HT1080 (cell line): Measurements from ENCODE around the gene JAKMIP1. TPM values are rescaled to one million over a fixed set of nuclear protein-coding genes. Genes with fewer than 3 reads are reported as not detected.

Experiments
- DNase-seq: peaks from one replicate; pipeline ENCODE4 v3.0.0-alpha.2; 2015; ENCODE audit warnings: low read depth
- total RNA-seq: library from RNA; depleted of rRNA; stranded (reverse); fragments of >200 nt; shearing (Covaris generic); gene quantifications from 2 replicates; pipeline ENCODE4 v1.2.3, GENCODE V29; 2014

The JAKMIP1 gene
- total RNA-seq, 1 experiment from 2014 or later: not detected

DNA sequence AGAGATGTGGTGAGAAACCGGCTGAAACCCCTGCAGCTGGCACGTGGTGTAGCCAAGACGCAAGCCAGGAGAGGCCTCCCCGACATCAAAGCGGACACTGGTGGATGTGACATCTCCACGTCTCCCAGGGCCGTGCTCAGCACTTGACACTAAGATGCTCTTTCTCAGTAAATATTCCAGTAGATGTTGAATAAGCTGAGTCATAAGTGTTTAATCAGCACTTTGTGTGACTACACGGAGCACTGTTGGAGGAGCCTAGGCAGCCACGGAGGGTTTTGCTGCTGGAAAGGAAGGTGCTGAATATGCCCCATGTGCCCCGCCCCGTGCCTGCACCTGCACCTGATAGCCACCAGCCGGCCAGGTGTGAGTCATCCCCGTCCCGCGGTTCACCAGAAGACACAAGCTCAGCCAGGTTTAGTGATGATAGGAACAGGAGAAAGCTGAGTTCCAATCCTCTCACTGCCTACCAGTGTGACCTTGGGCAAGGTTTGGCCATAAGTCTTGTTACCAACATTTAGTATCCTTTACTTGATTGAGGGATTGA lies 153.1 kb downstream of the JAKMIP1 start:
- no peak for DNase-seq

DNA sequence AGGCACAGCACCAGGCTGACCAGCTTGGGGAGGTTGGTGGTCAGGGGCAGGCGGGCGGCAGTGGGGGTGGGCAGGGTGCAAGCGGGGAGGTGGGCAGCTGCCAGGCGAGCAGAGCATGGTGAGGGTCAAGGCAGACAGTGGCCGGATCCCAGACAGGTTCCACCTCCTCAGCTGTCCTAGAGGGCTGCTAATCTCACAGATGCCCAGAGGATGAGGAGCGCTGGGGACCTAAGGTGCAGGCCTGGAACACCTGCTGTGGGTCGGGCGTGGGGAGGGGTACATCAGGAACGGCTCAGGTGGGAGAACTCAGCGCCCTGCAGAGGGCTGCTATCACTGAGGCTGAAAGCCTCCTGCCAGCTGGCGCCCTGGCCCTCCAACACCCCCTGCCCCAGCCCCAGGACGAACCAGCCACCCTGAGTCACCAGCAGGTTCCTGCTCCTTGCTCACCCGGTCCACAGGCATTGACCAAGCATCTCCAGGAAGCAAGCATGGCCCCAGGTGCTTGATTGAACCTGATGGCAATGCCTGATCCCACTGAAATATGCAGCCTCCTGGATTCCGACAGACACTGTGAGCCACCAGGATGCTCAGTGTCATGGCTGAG lies 153.7 kb downstream of the JAKMIP1 start:
- DNase-seq: no peak

DNA sequence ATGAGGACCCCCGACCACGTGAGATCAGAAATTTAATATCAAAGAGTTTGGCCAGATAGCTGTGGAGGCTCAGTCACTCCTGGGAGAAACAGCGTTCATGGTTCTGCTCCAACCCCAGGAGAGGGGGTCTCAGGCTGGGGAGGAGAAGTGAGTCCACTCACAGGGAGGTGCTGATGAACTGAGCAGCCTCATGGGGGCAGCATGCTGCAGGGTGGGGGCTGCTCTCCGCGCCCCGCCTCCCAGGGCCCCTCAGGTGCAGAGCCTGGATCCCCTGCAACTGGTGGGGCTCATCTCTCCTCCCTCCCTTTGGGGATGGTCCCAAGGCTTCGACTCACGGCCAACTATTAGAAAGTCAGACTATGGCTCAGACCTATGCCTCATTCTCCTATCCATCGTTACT lies 155.5 kb downstream of the JAKMIP1 start:
- DNase-seq: no peak

DNA sequence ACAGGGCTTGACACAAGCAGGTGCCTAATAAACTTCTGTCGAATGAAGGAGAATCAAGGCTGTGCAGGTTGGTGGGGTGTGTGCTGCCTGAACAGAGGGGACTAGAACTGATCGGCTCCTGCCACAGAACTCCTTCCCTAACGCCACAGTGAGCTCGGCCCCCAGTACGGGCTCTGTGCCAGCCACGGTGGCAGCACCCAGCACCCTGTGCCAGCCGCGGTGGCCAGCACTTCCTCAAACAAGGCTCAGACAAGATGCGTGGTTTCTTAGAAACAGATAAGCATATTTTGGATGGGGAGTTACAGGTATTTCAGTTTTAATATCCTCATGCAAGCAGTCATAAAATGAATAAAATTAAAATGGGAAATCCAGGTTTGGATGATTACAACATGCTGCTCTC lies 156.1 kb downstream of the JAKMIP1 start:
- no peak for DNase-seq

DNA sequence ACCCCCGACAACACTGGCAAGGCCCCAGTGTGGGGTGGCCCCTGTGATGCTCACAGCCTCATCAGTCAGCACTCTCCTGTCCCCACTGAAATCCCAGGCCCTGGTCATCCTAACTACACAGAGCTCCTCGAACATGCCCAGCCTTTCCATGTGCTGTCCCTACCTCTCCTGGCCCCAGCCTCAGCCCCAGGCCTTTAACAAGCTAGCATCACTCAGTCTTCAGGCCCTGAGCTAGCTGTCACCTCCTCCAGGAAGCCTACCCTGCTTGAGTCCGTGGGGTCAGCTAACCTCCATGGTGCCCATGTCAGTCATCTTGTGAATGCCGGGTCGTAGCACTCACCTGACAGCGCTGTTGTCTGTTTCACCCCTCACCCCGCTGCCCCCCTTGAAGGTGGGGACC lies 156.5 kb downstream of the JAKMIP1 start:
- DNase-seq: no peak

DNA sequence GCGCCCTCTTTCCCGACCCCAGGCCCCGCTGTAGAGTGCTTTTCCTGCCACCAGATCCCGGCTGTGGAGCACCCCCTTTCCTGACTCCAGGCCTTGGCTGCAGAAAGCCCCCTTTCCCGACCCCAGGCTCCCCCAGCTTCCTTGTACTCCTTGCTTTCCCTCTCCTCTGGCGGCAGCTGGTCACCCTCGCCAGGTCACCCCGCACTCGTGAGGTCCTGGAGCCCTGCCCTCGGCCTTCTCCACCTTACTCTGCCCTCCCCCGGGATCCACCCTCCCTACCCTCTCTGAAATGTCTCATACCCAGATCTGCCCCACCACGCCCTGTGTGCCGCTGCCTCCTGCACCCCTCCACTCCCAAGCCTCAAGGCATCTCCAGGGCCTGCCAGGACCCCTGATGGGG lies 157.2 kb downstream of the JAKMIP1 start:
- no peak for DNase-seq

DNA sequence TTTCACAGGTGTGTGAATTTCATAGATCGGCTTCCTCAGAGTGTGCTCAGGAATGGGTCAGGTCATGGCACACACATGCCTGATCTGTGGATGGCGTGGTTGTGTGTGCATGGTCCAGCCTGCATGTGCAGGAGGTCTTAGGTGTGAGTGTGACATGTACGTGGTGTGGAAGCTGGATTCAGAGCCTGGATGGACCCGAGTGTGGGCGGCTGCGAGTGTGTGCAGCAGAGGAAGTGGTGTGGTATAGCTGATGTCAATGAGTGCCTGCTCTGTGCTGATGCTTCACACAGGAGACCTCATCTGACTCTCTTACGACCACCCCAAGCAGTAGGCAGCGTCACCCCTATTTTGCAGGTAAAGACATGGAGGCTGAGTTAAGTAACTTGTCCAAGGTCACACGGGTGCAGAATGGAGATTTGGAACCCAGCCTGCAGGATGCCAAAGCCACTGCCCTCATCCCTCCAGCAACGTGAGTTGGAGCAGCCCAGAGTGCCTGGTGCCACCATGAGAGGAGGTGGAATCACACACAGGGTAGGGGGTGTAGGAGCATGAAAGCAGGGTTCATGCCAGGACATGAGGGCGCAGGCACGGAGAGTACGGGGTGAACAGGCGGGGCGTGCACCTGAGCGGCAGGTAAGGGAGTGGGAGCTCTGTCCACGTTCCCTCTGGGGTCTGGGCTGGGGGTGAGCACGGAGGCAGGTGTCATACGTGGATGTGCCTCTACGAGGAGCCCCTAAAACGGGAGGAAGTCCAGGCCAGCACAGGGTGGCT lies 157.9 kb downstream of the JAKMIP1 start:
- DNase-seq: no peak

DNA sequence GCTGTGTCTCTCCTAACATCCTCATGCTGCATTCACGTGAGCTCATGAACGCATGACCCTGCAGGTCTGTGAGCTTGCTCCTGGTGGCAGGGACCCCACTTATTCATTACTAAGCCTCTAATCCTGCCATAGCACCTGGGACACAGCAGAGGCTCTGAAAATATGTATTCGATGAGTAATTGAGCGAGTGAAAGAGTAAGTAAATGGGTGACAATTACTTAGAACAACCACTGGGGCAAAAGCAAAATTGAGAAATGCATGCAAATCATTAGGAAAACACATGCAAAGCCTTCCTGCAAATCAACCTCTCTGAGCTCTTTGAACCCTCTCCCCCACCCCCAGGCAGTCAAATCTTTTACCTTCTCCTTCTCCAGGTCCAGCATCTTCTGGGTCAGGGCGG lies 158.5 kb downstream of the JAKMIP1 start:
- DNase-seq: no peak

DNA sequence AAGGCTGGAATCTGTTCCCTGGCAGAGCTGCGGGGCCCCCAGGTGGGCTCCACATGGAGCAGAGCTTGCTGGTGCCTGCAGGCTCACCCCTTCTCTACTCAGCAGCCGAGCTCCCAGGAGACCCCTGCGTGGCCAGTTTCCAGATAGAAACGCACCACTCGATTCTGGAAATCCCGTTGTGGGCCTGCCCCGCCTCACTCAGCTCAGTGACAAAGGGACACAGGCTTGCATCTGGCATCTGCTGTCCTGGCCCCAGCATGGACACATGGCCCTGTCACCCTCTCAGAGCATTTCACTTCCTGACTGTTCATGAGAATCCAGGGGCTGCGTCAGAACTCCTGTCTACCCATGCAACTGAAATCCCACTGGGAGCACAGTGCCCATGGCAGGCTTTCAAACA lies 161.6 kb downstream of the JAKMIP1 start:
- DNase-seq: no peak

DNA sequence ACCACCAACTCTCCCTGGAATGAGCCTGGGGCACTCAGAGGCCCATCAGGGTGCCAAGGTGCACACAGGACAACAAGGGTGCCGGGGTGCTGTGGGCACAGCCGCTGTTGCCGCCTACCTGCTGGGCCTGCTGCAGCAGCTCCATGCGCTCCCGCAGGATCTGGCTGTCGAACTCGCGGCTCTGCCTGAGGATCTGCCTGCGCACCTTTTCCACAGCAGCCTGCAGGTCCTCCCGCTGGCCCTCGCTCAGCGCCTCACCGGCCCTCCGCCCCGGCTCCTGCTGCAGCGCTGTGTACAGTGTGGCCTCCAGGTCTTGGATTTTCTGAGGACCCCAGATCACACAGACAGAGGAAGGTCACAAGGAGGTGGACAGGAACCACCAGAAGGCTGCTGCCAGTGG lies 164.6 kb downstream of the JAKMIP1 start:
- no peak for DNase-seq

DNA sequence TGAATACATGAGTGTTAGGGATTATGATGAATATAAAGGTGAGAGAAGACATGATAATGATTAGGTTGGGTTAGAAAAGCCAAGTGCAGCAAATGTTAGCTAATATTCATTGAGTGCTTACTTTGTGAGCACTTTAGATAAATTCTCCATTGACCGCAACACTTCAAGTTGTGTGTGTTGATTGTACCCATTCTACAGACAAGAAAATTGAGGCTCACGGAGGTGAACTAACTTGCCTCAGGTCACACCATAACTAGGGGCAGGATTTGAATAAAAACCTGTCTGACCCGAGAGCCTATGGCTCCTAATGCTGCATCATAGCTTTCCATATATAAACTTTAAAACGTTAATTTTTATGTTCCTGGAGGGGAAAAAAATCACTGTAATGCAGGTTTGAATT lies 167.0 kb downstream of the JAKMIP1 start:
- no peak for DNase-seq

DNA sequence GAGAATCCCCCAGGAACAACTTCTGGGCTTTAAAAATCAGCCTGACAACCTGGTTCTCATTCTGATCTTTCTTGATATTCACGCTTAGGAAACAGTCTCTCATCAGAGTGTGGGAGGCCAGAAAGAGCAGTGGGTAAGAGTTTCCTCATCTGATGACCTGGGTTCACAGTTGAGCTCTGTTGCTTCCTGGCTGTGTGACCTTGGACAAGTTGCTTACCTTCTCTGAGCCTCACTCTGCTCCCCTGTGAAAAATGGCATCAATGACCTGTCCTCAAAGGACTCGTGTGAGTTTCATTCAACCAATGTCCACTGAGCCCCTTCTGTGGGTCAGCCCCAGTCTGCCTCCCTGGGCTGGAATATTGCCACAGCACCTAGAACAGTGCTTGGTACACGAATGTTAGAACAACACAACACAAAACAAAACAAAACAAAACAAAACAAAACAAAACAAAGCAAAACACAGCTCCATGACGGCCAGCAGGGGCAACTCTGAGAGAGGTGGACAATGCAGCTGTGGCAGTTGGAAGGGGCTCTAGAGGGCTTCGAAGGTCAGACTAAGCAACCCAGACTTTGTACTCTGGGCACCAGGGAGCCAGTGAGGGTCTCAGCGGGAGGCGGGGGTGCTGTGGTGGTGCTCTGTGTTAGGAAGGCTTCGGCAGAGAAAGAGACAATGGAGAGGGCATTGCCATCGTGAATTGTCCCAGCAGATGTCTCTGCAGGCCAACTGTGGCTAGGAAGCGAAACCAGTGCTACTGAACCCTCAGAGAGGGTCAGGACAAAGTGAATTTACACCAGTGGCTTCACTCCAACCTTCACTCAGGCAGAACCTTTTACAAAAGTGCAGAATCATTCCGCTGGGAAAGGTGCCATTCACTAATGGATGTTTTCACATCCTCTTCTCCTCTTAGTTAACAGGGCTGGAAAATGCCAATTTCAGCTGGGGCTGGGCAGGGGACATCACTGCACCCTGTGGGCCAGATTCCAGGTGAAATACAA lies 167.8 kb downstream of the JAKMIP1 start:
- DNase-seq: no peak

DNA sequence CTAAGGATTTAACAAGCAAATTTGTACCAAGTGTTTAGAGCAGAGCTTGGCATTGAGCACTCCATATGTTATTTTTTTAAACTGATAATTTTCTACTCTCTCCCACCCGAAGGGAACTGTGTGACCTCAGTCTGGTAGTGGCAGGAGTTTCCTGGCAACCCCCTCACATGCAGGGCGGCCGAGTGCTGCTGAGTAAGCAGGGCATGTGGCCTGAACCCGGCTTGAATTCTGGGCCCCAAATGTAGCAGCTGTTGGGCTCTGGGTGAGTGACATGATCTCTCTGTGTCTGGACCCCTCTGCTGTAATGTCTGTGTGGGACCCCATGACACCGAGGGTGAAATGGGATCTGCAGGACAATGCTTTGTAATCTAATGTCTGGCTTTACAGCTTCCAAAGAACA lies 168.5 kb downstream of the JAKMIP1 start:
- no peak for DNase-seq

DNA sequence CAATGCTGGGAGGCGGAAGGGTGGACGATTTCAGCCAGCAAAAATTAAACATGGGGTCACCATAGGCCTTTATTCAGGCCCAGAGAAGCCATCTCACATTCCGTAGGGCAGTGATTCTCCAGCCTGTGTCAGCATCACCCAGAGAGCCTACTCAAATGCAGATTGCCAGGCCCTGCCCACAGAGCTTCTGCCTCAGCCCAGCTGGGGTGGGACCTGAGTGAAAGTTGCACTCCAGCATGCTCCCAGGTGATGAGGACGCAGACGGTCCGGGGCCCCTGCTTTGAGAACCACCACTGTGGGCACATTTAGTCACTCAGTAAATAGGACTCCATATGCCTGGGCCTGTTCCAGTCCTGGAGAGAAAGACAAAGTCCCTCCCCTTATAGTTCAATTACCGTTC lies 169.7 kb downstream of the JAKMIP1 start:
- DNase-seq: no peak

DNA sequence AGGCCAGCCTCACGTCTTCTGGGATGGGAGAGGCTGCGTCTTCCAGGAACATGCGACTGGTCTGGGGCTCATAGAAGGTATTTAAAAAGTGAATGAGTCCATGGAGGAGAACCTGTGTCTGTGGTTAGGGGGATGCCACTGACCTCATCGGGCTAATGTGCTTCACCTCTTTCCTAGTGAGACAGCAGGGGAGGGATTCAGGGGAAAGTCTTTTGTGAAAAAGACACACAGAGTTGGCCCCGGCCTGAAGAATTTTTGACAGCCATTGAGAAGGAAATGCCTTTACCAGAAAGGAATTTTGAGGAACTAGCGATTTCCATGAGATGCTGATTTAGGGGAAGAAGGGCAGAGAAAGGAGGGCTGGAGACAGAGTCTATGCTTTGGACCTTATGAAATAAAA lies 171.1 kb downstream of the JAKMIP1 start:
- DNase-seq: no peak

DNA sequence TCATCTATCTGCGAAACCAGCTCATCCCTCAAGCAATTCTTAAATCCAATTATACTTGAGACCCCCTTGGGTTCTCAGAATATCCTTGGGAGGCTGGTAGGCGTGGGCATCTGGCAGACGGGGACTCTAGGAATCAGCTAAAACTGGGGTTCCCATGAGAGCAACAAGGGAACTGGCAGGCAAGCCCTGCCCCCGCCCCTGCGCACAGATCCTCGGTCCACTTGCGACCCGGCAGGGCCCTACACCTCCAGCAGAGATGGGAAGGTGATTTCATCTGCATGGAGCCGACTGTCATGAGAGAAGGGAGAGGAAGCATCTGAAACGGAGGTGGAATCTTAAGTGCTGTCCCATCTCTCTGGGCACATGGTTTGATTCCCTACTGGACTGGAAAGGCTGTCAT lies 172.2 kb downstream of the JAKMIP1 start:
- DNase-seq: no peak

DNA sequence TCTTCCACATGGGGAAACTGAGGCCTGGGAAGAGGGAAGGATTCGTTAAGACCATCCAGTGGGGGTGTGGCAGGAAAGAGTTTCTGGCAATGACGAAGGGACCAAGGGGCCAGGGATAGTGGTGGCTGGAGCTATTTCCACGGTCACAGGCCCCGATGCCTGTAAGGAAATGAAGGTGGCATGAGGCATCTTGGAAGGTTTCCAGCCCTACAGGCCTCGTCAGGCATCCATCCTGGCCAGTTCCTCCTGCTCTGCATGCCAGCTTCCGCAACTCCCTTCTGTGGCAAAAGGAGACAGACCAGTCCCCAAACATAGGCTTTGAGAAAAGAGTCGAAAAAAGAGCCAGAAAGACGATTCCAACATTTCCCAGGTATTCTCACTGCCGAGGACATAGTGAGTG lies 173.0 kb downstream of the JAKMIP1 start:
- DNase-seq: no peak

DNA sequence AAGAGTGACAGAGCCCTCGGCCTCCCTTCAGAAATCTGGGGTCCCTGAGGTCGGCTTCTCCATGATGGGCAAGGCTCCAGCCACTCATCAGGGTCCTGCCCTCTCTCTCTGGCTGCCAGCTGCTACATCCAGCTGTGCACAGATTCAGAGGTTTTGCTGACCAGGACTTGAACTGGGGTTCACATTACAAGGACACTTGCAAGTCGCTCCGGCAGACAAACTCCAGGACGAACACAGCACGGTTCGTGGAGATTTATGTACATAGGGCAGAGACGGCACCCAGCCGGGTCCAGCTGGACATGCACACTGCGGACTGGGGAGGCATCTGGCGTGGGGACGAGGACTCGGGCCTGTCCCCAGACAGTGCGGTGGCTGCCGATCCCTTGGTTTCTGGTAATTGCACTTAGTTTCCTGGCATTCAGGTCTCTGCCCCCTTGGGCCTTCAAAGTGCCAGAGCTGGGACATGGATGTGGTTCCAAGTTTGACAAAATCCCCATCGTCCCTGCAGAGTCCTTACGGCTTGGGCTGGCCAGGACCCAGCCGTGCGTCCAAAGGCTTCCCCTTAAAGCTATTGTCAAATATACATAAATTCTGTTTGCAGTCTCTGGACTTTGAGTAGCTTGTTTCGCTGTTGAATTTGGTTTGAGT lies 175.9 kb downstream of the JAKMIP1 start:
- no peak for DNase-seq

DNA sequence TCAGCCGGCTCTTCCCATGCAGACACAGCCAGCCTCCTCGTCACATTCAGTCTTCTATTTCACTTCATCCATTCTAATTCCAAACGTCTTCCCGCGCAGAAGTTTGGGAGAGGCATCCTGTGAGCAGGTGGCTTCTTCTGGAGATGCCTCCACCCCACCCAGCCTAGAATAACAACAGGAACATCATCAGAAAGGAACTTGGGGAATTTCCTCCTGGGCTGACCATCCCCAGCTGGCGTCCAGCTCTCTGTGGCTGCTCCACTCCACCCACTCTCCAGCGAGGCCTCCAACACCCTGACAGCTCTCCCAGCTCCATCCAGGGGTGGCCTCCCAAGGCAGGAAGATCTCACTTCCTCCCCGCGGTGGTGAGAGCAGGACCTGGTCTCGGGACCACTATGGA lies 176.6 kb downstream of the JAKMIP1 start:
- DNase-seq: peak; percentile 38

DNA sequence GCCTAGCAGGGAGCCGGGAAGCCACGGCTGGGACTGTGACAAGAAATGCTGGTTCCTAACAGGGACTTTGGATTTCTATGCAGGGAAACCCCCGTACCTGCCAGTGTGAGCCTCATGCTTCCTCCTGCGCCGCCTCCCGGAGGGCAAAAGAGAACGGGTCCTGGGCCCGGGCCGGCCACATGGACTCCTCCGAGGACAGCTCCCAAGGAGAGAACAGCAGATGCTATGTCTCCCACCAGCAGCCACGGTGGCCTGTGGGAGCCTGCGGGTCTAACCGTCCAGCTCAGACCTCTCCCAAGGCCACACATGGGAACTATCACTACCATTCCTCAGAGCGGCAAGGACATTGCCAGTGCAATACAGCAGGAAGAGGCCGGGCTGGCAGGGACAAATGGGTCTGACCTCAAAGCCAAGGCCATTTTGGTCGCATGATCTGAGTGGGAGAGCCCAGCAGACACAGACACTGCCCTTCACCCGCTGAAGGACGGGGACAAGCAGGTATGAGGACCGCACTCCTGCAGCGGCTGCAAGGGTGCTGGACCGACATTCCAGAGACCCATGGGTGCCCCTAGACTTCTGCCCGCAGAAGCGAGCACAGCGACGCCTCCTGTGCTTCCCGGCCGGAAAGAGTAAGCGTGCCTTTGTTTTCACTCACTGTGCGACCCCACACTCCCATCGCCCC lies 177.6 kb downstream of the JAKMIP1 start:
- no peak for DNase-seq
